K562 (cell line): ENCODE data around the gene PPM1G.

Experiments
- CTCF ChIP-seq, 3 experiments: IDR thresholded peaks in 2 of 3; conservative IDR thresholded peaks in 1 of 3; 2 replicates each; pipeline ENCODE4 v1.5.1; 2011 to 2012; ENCODE audit warnings: low read length in 3 of 3, mild to moderate bottlenecking in 3 of 3, control low read depth in 2 of 3, improper control_type of control experiment in 1 of 3, inconsistent platforms in 1 of 3, low read depth in 1 of 3, mixed read lengths in 1 of 3, moderate library complexity in 1 of 3; ENCODE audit not compliant: insufficient read depth in 2 of 3
- ETV6 ChIP-seq, 3 experiments: fragments of 150-350 bp in 1 of 3; sonication (generic) in 1 of 3; formaldehyde crosslinking in 1 of 3; IDR thresholded peaks; 2 replicates each; pipeline versions ENCODE4 v1.6.1 to v1.8.0; 2014 to 2022; ENCODE audit warnings: borderline replicate concordance in 2 of 3, low read depth in 2 of 3, antibody characterized with exemption in 1 of 3, low read length in 1 of 3, mild to moderate bottlenecking in 1 of 3, missing genetic modification reagents in 1 of 3
- FOS ChIP-seq: IDR thresholded peaks from 3 replicates; pipeline ENCODE4 v1.6.1; 2011; ENCODE audit not compliant: insufficient read length; ENCODE audit errors: extremely low read depth
- RBM39 ChIP-seq: fragments of 200-400 bp; formaldehyde crosslinking; optimal IDR thresholded peaks from 2 replicates; pipeline ENCODE3; 2018; ENCODE audit warnings: low read depth, low read length

GRCh38 chr2:27428978-27429541, 19.7 kb upstream of the PPM1G start:
- TF ChIP-seq RBM39 = no peak
- no peak for TF ChIP-seq FOS
- TF ChIP-seq ETV6 (IDR thresholded peaks at IDR 0.05; ENCODE audit: borderline replicate concordance in 1 of 2, low read depth in 2 of 2, low read length in 1 of 2) = no peak
- TF ChIP-seq ETV6 (CRISPR knock-in tag; IDR thresholded peaks at IDR 0.05; ENCODE audit: borderline replicate concordance) = no peak
- TF ChIP-seq CTCF (IDR thresholded peaks at IDR 0.05 in 2 of 3, conservative IDR thresholded peaks at IDR 0.05 in 1 of 3; ENCODE audit: insufficient read depth in 2 of 3, low read depth in 1 of 3, low read length in 3 of 3) = no peak
